ENCODE results near the gene PPM1E.

The PPM1E gene

DNA sequence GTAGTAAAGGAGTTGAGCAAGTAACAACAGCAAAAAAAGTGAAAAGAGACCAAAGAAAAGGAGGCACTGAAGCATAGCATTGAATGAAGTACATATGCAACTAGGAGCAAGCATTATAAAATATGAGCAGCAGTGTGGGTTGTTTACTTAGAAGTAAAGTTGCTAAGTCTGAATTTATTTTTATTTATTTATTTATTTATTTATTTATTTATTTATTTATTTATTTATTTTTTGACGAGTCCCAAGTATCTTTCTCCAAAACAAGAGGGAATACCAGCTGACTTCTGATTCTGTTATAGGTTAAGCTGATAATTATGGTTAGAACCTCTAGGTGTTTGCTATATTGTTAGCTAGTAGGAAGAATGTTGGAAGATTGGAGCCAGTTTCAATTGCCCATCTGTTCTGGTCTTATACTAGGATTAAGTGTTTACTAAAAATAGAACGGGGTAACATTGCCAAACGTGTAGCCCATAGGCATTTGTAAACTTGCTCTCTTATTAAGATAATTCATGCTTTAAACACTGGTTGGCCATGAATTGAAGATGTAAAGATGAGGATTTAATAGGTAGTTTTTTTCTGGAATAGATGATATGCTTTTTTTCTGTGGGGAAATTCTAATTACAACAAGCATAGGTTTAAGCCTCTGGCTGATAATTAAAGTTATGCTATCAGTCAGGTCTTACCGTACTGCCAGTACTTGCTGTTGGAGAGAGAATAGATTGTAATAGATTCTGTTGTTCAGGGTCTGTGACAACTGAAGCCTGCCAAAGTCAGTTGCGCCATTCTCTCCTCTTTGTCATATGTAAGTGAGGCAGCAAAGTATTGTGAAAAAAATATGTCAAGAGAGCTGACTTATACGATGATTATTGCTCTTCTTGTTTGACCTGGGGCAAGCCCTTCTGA is 66.7 kb downstream of the PPM1E start:
- peak; percentile 14 for DNase-seq (ENCODE audit: low read depth)
- TF ChIP-seq, protein P1, sequence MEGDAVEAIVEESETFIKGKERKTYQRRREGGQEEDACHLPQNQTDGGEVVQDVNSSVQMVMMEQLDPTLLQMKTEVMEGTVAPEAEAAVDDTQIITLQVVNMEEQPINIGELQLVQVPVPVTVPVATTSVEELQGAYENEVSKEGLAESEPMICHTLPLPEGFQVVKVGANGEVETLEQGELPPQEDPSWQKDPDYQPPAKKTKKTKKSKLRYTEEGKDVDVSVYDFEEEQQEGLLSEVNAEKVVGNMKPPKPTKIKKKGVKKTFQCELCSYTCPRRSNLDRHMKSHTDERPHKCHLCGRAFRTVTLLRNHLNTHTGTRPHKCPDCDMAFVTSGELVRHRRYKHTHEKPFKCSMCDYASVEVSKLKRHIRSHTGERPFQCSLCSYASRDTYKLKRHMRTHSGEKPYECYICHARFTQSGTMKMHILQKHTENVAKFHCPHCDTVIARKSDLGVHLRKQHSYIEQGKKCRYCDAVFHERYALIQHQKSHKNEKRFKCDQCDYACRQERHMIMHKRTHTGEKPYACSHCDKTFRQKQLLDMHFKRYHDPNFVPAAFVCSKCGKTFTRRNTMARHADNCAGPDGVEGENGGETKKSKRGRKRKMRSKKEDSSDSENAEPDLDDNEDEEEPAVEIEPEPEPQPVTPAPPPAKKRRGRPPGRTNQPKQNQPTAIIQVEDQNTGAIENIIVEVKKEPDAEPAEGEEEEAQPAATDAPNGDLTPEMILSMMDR (IDR thresholded peaks at IDR 0.05; ENCODE audit: low read length, missing control alignments), result no peak

DNA sequence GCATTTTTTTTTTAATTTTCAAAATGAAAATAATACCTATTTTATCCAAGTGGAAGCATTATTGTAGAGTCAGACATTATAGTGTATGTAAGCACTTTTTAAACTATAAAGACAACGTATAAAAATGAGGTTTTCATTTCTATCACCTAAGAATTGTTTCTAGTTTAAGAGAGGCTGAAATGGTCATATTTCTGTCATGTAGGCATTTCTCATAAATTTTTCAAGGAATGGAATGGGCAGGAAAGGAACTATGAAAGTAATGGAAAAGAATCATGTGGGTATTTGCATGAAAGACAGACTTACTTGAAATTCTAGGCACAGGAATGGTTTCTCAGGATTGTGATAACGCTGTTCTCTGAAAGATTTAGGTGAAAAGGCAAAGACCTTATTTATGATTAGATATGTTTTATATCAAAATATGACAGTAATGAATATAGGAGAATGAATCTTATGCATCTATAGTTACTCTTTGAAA is 67.4 kb downstream of the PPM1E start:
- H3K4me3 ChIP-seq (replicated peaks; ENCODE audit: low read depth, low read length), result no peak overlapping the region
- DNase-seq (ENCODE audit: low read depth), result no peak
- TF ChIP-seq, protein P1 (IDR thresholded peaks at IDR 0.05; ENCODE audit: low read length, missing control alignments), result no peak

More for the DNA sequence above, 66.7 kb downstream of the PPM1E start:
- H3K4me3 ChIP-seq (replicated peaks; ENCODE audit: low read depth, low read length), result no peak overlapping the region

DNA sequence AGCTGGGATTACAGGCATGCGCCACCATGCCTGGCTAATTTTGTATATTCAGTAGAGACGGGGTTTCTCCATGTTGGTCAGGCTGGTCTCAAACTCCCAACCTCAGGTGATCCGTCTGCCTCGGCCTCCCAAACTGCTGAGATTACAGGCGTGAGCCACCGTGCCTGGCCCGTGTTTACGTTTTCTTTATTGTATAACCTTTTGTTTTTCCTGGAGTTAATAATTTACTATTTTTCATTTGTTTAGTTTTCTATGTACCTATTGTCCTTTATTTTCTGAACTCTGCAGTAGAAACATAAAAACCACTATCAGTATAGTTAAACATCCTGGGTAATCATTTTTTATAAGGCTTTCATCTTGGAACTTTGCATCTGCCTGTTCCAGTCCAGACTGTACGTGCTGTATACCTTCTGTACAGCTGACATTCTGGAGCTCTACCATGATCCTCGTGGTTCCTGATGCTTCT is 73.6 kb downstream of the PPM1E start:
- H3K4me3 ChIP-seq (replicated peaks; ENCODE audit: low read depth, low read length), result no peak overlapping the region
- no peak for DNase-seq (ENCODE audit: low read depth)
- TF ChIP-seq, protein P1 (IDR thresholded peaks at IDR 0.05; ENCODE audit: low read length, missing control alignments), result no peak

DNA sequence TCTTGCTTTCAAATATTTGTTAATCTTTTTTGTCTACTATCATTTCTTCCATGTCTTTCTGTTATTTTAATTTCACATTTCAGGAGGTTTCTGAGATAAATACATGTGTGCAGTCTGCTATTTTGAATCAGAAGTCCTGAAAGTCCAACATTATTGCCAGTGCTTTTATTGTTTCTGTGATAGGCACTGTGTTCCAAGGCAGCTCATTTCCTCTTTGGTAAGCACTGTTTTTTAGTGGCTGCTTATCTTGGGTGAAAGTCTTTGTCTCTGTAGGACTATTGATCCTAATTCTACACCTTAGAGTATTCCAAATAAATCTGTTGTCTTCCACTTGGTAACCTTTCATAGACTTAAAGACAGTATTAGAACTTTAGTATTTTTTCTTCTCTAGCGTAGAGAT is 76.1 kb downstream of the PPM1E start:
- no peak for DNase-seq (ENCODE audit: low read depth)
- TF ChIP-seq, protein P1 (IDR thresholded peaks at IDR 0.05; ENCODE audit: low read length, missing control alignments), result no peak
- H3K4me3 ChIP-seq (replicated peaks; ENCODE audit: low read depth, low read length), result no peak overlapping the region

DNA sequence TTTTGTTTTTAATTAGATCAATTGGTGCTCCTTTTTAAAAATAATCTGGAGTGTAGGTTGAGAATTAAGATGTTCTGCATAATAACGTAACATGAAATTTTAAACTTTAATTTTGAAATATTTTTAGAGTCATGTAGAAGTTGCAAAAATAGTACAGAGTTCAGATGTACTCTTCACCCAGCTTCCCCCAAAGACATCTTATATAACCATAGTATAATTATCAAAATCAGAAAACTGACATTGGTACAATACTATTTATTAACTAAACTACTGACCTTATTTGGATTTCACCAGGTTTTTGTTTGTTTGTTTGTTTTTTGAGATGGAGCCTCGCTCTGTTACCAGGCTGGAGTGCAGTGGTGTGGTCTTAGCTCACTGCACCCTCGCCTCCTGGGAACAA is 76.9 kb downstream of the PPM1E start:
- no peak for DNase-seq (ENCODE audit: low read depth)
- TF ChIP-seq, protein P1 (IDR thresholded peaks at IDR 0.05; ENCODE audit: low read length, missing control alignments), result no peak

DNA sequence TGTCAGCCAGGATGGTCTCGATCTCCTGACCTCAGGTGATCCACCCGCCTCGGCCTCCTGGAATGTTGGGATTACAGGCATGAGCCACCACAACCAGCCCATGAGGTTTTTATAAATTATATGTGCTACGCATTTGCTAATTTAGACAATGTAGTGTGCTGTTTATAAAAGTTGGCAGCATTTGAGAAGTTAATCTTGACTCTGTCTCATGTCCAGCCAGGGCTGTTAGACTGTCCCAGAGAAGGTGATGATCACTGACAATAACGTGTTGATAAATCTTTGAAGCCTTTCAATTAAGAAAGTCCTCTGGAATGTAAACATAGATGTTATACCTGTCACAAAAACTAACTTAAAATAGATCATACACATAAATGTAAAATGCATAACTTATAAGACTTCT is 82.0 kb downstream of the PPM1E start:
- DNase-seq (ENCODE audit: low read depth), result no peak

More for the DNA sequence above, 76.9 kb downstream of the PPM1E start:
- H3K4me3 ChIP-seq (replicated peaks; ENCODE audit: low read depth, low read length), result no peak overlapping the region

More for the DNA sequence above, 82.0 kb downstream of the PPM1E start:
- TF ChIP-seq, protein P1 (IDR thresholded peaks at IDR 0.05; ENCODE audit: low read length, missing control alignments), result no peak
- no peak overlapping the region for H3K4me3 ChIP-seq (replicated peaks; ENCODE audit: low read depth, low read length)
